Right ventricle myocardium superior (tissue), 1 donor: ENCODE measurements around the gene DCAF11. TPM values are rescaled to one million over a fixed set of nuclear protein-coding genes. Genes with fewer than 3 reads are reported as not detected.

Source experiments
- ATAC-seq: fragments of 200-7000 bp; cut with Tn5 transposase; one replicate; pipeline ENCODE4 v1.9.1; 2020; ENCODE audit warnings: mild to moderate bottlenecking; ENCODE audit not compliant: poor library complexity
- DNase-seq: peaks from one replicate; pipeline ENCODE4 v3.0.0-alpha.2; 2020
- intact Hi-C: fragments of 100-400 bp; cut with DNase I; formaldehyde crosslinking; loops from one replicate; pipeline ENCODE4 v1.11.2; 2022
- total RNA-seq: library from RNA; stranded (reverse); fragmentation: NEBNext Ultra II Directional; extraction: Animal tissue kit (Norgen Biotek cat#: 25700); gene quantifications from one replicate; pipeline ENCODE4 v1.2.1, GENCODE V29; 2021
- donor health status: DM: no; HTN: yes; CAD: no; lungs with severe emphysema.

The DCAF11 gene
- total RNA-seq, 1 donor from 2014 or later, result 81.7 TPM

- intact Hi-C loops, result no loop called here
- ATAC-seq (no peak), DNase-seq (no peak)
Observed at GRCh38 chr14:24110060-24110459, 4.5 kb upstream of the DCAF11 start.

GRCh38 chr14:24110523-24110922, 4.1 kb upstream of the DCAF11 start:
- ATAC-seq, result no peak
- intact Hi-C loops, result no loop called here
- no peak for DNase-seq

GRCh38 chr14:24113379-24113800, 1.2 kb upstream of the DCAF11 start:
- no peak for ATAC-seq
- intact Hi-C loops, result no loop called here
- DNase-seq, result no peak

GRCh38 chr14:24113801-24114531, 611 bp upstream of the DCAF11 start:
- peak; percentile 90 for DNase-seq
- intact Hi-C loops, result no loop called here
- peak; percentile 58 for ATAC-seq

GRCh38 chr14:24115422-24116127, 998 bp downstream of the DCAF11 start:
- intact Hi-C loops, result no loop called here
- ATAC-seq (no peak), DNase-seq (no peak)

- ATAC-seq, result no peak
- intact Hi-C loops, result no loop called here
- no peak for DNase-seq
Observed at GRCh38 chr14:24116128-24116814, 1.7 kb downstream of the DCAF11 start.

GRCh38 chr14:24117179-24117578, 2.6 kb downstream of the DCAF11 start:
- no peak for ATAC-seq
- DNase-seq, result no peak
- intact Hi-C loops, result no loop called here

- no peak for ATAC-seq
- intact Hi-C loops, result no loop called here
- DNase-seq, result no peak
Observed at GRCh38 chr14:24119691-24120090, 5.1 kb downstream of the DCAF11 start.

- DNase-seq, result no peak
- no peak for ATAC-seq
- intact Hi-C loops, result no loop called here
Observed at GRCh38 chr14:24121210-24121609, 6.6 kb downstream of the DCAF11 start.

- ATAC-seq (no peak), DNase-seq (no peak)
- intact Hi-C loops, result no loop called here
Observed at GRCh38 chr14:24122416-24122815, 7.8 kb downstream of the DCAF11 start.

- DNase-seq, result no peak
- peak; percentile 13 for ATAC-seq
- intact Hi-C loops, result no loop called here
Observed at GRCh38 chr14:24122898-24123297, 8.3 kb downstream of the DCAF11 start.

GRCh38 chr14:24123424-24124417, 9.1 kb downstream of the DCAF11 start:
- no peak for ATAC-seq
- intact Hi-C loops, result no loop called here
- no peak for DNase-seq

- ATAC-seq (no peak), DNase-seq (no peak)
- intact Hi-C loops, result no loop called here
Observed at GRCh38 chr14:24126939-24127338, 12.4 kb downstream of the DCAF11 start.

GRCh38 chr14:24127673-24128072, 13.1 kb downstream of the DCAF11 start:
- intact Hi-C loops, result no loop called here
- no peak for ATAC-seq
- no peak for DNase-seq

GRCh38 chr14:24129410-24129998, 14.9 kb downstream of the DCAF11 start:
- no peak for DNase-seq
- no peak for ATAC-seq
- intact Hi-C loops, result no loop called here

- intact Hi-C loops, result no loop called here
- ATAC-seq, result no peak
- DNase-seq, result no peak
Observed at GRCh38 chr14:24130380-24130716, 15.8 kb downstream of the DCAF11 start, which contains the start of gene FITM1. Gene FITM1, plus strand, starts transcription at chr14:24130659. Its CDS starts 905 bp downstream, at chr14:24131564.

GRCh38 chr14:24130717-24131548, 16.4 kb downstream of the DCAF11 start:
- peak; percentile 85 for DNase-seq

More at GRCh38 chr14:24130717-24131548, 16.4 kb downstream of the DCAF11 start:
- ATAC-seq, result peak; percentile 73
- intact Hi-C loops, result no loop called here
